ENCODE data around the gene CPNE6. TPM values are rescaled to one million over a fixed set of nuclear protein-coding genes. Genes with fewer than 3 reads are reported as not detected.

Gene CPNE6
- total and polyA plus RNA-seq, 2 of the 13 experiments (the other 11 are each of a cell fraction or from before 2014, with no cell fraction given): not detected

DNA sequence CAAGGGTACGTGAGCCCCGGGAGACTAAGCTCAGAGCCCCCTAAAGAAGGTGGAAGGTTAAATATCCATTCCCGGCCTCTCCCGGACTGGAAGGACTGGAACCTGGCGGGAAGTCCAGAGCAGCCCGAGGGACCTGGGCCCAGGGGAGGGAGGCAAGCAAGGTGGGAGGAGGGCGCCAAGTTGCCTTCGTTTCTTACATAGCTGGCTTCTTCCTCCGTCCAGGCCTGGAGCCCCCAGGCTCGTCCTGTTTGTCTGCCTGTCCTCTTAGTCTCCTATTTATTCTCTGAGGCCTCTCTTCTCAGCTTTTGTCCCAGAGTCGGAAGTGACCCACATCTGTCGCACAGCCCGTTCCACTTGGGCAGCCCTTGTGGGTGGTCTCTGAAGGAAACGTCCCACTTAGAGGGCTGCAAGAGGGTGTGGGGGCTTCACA is 23.5 kb downstream of the CPNE6 start (continued):
- TF ChIP-seq, protein P1, sequence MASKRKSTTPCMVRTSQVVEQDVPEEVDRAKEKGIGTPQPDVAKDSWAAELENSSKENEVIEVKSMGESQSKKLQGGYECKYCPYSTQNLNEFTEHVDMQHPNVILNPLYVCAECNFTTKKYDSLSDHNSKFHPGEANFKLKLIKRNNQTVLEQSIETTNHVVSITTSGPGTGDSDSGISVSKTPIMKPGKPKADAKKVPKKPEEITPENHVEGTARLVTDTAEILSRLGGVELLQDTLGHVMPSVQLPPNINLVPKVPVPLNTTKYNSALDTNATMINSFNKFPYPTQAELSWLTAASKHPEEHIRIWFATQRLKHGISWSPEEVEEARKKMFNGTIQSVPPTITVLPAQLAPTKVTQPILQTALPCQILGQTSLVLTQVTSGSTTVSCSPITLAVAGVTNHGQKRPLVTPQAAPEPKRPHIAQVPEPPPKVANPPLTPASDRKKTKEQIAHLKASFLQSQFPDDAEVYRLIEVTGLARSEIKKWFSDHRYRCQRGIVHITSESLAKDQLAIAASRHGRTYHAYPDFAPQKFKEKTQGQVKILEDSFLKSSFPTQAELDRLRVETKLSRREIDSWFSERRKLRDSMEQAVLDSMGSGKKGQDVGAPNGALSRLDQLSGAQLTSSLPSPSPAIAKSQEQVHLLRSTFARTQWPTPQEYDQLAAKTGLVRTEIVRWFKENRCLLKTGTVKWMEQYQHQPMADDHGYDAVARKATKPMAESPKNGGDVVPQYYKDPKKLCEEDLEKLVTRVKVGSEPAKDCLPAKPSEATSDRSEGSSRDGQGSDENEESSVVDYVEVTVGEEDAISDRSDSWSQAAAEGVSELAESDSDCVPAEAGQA (IDR thresholded peaks at IDR 0.05; ENCODE audit: low read depth): 0 out of 2 replicates have a peak, but pooled peaks have one; percentile 7
- TF ChIP-seq, protein P1 (CRISPR knock-in tag; IDR thresholded peaks at IDR 0.05; ENCODE audit: borderline replicate concordance): no peak
- TF ChIP-seq RCOR2 (CRISPR knock-in tag; IDR thresholded peaks at IDR 0.05): no peak
- TF ChIP-seq ZNF878 (CRISPR knock-in tag; IDR thresholded peaks at IDR 0.05): no peak
- TF ChIP-seq AGO2 (optimal IDR thresholded peaks at IDR 0.05; ENCODE audit: low read depth, low read length): peak; percentile 63
- TF ChIP-seq, protein P2, sequence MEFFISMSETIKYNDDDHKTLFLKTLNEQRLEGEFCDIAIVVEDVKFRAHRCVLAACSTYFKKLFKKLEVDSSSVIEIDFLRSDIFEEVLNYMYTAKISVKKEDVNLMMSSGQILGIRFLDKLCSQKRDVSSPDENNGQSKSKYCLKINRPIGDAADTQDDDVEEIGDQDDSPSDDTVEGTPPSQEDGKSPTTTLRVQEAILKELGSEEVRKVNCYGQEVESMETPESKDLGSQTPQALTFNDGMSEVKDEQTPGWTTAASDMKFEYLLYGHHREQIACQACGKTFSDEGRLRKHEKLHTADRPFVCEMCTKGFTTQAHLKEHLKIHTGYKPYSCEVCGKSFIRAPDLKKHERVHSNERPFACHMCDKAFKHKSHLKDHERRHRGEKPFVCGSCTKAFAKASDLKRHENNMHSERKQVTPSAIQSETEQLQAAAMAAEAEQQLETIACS (CRISPR knock-in tag; IDR thresholded peaks at IDR 0.05): no peak
- no peak for TF ChIP-seq ZSCAN21 (CRISPR knock-in tag; IDR thresholded peaks at IDR 0.05; ENCODE audit: borderline replicate concordance)
- TF ChIP-seq ZNF331 (CRISPR knock-in tag; IDR thresholded peaks at IDR 0.05): no peak
- no peak for TF ChIP-seq ZNF10 (CRISPR knock-in tag; IDR thresholded peaks at IDR 0.05; ENCODE audit: borderline replicate concordance, low read depth)
- TF ChIP-seq, protein P3, sequence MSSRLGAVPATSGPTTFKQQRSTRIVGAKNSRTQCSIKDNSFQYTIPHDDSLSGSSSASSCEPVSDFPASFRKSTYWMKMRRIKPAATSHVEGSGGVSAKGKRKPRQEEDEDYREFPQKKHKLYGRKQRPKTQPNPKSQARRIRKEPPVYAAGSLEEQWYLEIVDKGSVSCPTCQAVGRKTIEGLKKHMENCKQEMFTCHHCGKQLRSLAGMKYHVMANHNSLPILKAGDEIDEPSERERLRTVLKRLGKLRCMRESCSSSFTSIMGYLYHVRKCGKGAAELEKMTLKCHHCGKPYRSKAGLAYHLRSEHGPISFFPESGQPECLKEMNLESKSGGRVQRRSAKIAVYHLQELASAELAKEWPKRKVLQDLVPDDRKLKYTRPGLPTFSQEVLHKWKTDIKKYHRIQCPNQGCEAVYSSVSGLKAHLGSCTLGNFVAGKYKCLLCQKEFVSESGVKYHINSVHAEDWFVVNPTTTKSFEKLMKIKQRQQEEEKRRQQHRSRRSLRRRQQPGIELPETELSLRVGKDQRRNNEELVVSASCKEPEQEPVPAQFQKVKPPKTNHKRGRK (CRISPR knock-in tag; IDR thresholded peaks at IDR 0.05): no peak
- no peak for TF ChIP-seq SOX13 (IDR thresholded peaks at IDR 0.05)
- TF ChIP-seq SOX13 (CRISPR knock-in tag; conservative IDR thresholded peaks at IDR 0.05 in 1 of 2, IDR thresholded peaks at IDR 0.05 in 1 of 2): no peak
- TF ChIP-seq MBD4 (IDR thresholded peaks at IDR 0.05; ENCODE audit: borderline replicate concordance, low read length): no peak
- TF ChIP-seq ZNF709 (CRISPR knock-in tag; IDR thresholded peaks at IDR 0.05): no peak
- TF ChIP-seq POGZ (CRISPR knock-in tag; IDR thresholded peaks at IDR 0.05): no peak
- peak; percentile 21; the same call in 1 of the 2 replicates for TF ChIP-seq ZNF839 (CRISPR knock-in tag; IDR thresholded peaks at IDR 0.05; ENCODE audit: borderline replicate concordance)
- TF ChIP-seq, protein P4, sequence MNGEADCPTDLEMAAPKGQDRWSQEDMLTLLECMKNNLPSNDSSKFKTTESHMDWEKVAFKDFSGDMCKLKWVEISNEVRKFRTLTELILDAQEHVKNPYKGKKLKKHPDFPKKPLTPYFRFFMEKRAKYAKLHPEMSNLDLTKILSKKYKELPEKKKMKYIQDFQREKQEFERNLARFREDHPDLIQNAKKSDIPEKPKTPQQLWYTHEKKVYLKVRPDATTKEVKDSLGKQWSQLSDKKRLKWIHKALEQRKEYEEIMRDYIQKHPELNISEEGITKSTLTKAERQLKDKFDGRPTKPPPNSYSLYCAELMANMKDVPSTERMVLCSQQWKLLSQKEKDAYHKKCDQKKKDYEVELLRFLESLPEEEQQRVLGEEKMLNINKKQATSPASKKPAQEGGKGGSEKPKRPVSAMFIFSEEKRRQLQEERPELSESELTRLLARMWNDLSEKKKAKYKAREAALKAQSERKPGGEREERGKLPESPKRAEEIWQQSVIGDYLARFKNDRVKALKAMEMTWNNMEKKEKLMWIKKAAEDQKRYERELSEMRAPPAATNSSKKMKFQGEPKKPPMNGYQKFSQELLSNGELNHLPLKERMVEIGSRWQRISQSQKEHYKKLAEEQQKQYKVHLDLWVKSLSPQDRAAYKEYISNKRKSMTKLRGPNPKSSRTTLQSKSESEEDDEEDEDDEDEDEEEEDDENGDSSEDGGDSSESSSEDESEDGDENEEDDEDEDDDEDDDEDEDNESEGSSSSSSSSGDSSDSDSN (CRISPR knock-in tag; IDR thresholded peaks at IDR 0.05): no peak
- no peak for TF ChIP-seq ZKSCAN1 (IDR thresholded peaks at IDR 0.05; ENCODE audit: low read length)
- TF ChIP-seq ZNF749 (CRISPR knock-in tag; IDR thresholded peaks at IDR 0.05; ENCODE audit: borderline replicate concordance): no peak
- no peak for TF ChIP-seq PRMT3 (CRISPR knock-in tag; IDR thresholded peaks at IDR 0.05; ENCODE audit: borderline replicate concordance, low read depth)

Data from HepG2 (cell line).